ENCODE results near the gene TAS2R46. TPM values are rescaled to one million over a fixed set of nuclear protein-coding genes. Genes with fewer than 3 reads are reported as not detected.

Gene TAS2R46
- total RNA-seq, 1 experiment from 2014 or later = 0.10 TPM

Other genes with a start within 250 kb of the TAS2R46 start
- not detected in 2 replicates for gene TAS2R10, start 235.9 kb downstream of the TAS2R46 start, total RNA-seq (2014; rRNA removed; shearing (Covaris generic); ENCODE audit: low replicate concordance)
- gene PRR4, start 212.8 kb downstream of the TAS2R46 start, total RNA-seq (2014; rRNA removed; shearing (Covaris generic); ENCODE audit: low replicate concordance) = not detected in 2 replicates
- 1.5 and 13.1 TPM in 2 replicates for gene PRH1, start 178.0 kb downstream of the TAS2R46 start, total RNA-seq (2014; rRNA removed; shearing (Covaris generic); ENCODE audit: low replicate concordance)
- 1.4 TPM in 1 of 2 replicates, not detected in the other for gene TAS2R13, start 152.7 kb downstream of the TAS2R46 start, total RNA-seq (2014; rRNA removed; shearing (Covaris generic); ENCODE audit: low replicate concordance)
- gene PRH2, start 133.1 kb downstream of the TAS2R46 start, total RNA-seq (2014; rRNA removed; shearing (Covaris generic); ENCODE audit: low replicate concordance) = not detected in 2 replicates
- gene TAS2R14, start 123.0 kb downstream of the TAS2R46 start, total RNA-seq (2014; rRNA removed; shearing (Covaris generic); ENCODE audit: low replicate concordance) = 0.12 and 2.6 TPM in 2 replicates
- gene TAS2R50, start 75.4 kb downstream of the TAS2R46 start, total RNA-seq (2014; rRNA removed; shearing (Covaris generic); ENCODE audit: low replicate concordance) = not detected in 2 replicates
- gene TAS2R20, start 64.0 kb downstream of the TAS2R46 start, total RNA-seq (2014; rRNA removed; shearing (Covaris generic); ENCODE audit: low replicate concordance) = not detected in 2 replicates
- gene TAS2R19, start 39.7 kb downstream of the TAS2R46 start, total RNA-seq (2014; rRNA removed; shearing (Covaris generic); ENCODE audit: low replicate concordance) = not detected in 2 replicates
- 1.8 TPM in 1 of 2 replicates, not detected in the other for gene TAS2R31, start 30.9 kb downstream of the TAS2R46 start, total RNA-seq (2014; rRNA removed; shearing (Covaris generic); ENCODE audit: low replicate concordance)
- gene TAS2R43, start 30.0 kb upstream of the TAS2R46 start, total RNA-seq (2014; rRNA removed; shearing (Covaris generic); ENCODE audit: low replicate concordance) = not detected in 2 replicates
- gene TAS2R30, start 72.3 kb upstream of the TAS2R46 start, total RNA-seq (2014; rRNA removed; shearing (Covaris generic); ENCODE audit: low replicate concordance) = not detected in 2 replicates
- gene SMIM10L1, start 108.9 kb upstream of the TAS2R46 start, total RNA-seq (2014; rRNA removed; shearing (Covaris generic); ENCODE audit: low replicate concordance) = 5.2 and 8.0 TPM in 2 replicates
- gene TAS2R42, start 124.6 kb upstream of the TAS2R46 start, total RNA-seq (2014; rRNA removed; shearing (Covaris generic); ENCODE audit: low replicate concordance) = not detected in 2 replicates
- not detected in 2 replicates for gene PRB3, start 207.4 kb upstream of the TAS2R46 start, total RNA-seq (2014; rRNA removed; shearing (Covaris generic); ENCODE audit: low replicate concordance)
- gene PRB4, start 248.1 kb upstream of the TAS2R46 start, total RNA-seq (2014; rRNA removed; shearing (Covaris generic); ENCODE audit: low replicate concordance) = not detected in 2 replicates